Neural progenitor cell (in vitro differentiated cells): ENCODE measurements around the gene RSPH4A.

Experiments
- CTCF ChIP-seq: fragments of 200-600 bp; sonication (generic); IDR thresholded peaks from 2 replicates; pipeline ENCODE4 v1.5.1; 2017; ENCODE audit warnings: antibody characterized with exemption, mild to moderate bottlenecking
- EZH2 ChIP-seq: fragments of 200-600 bp; sonication (generic); IDR thresholded peaks from 2 replicates; pipeline ENCODE4 v1.6.1; 2017; ENCODE audit warnings: antibody characterized with exemption, mild to moderate bottlenecking, moderate library complexity

DNA sequence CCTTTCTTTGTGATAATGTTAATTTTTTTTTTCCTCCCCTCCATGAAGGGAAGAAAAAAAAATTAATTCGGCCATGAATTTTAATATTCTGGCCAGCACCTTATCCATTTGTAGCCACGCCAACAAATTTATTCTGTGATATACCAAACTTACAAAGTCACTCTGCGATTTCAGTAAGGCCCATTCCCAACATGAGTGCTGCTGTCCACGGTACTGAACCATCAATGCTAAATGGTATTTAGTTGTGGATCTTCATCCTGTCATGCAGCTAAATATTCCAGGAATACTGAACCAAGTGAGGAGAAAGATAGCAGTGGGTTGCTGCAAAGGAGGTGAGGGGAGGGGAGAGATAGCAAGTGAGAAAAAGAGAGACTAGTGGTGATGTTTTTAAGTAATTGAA, 19.5 kb upstream of the RSPH4A start:
- TF ChIP-seq EZH2 (no peak), CTCF (no peak)
